EL (cell line): Measurements from ENCODE around the gene RNF19B.
A peak's percentile ranks its signal among the peaks of the same experiment; 100 is the strongest.
"Not testable (repeated sequence)": the region's sequence is repeated elsewhere in the genome, so short reads cannot be mapped to it uniquely, and the experiment has no call there.

Source experiments
- DNase-seq: peaks from one replicate; pipeline ENCODE4 v3.0.0-alpha.2; 2016

The RNF19B gene

DNA sequence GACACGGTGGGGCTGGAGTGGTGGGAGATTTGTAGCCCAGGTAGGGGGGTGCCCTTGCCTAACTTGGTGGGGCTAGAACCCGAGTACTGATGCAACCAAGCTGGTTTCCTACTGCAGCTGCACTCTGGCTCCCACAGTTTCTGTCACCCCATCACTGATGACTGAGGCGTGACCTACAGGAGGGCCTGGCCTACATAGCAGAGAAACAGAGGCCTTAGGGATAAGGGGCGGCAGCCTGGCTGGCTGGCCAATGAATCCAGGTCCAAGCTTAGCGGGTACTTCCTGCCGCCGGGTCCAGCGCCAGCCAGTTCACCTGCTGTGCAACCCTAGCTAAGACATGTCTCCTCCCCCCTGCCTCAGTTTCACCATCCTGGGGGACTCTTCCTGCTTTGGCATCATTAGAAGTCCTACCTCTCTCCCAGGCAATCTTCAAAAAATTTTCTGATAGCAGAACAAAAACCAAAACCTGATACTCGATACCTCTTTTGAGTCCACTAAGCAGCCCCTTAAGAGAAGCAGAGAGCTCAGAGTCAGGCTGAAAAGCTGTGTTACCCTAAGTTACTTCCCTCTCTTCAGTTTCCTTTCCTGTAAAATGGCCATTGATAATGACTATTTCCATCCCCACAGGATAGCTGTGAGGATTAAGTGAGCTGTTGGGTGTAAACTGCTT lies 27.3 kb upstream of the RNF19B start:
- no peak for DNase-seq

DNA sequence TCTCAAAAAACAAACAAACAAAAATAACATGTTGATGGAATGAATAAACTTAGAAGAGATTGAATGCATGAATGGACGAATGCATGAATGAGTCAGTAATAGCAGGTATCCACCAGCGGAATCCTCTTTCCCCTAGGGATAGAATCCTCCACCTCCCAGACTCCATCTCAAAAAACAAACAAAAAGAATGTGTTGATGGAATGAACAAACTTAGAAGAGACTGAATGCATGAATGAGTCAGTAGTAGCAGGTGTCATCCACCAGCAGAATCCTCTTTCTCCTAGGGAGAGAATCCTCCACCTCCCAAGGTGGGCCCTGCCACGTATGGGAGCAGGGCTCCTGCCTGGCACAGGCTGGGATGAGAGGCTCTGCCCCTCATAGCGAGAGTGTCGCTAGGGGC lies 26.8 kb upstream of the RNF19B start:
- no peak for DNase-seq

DNA sequence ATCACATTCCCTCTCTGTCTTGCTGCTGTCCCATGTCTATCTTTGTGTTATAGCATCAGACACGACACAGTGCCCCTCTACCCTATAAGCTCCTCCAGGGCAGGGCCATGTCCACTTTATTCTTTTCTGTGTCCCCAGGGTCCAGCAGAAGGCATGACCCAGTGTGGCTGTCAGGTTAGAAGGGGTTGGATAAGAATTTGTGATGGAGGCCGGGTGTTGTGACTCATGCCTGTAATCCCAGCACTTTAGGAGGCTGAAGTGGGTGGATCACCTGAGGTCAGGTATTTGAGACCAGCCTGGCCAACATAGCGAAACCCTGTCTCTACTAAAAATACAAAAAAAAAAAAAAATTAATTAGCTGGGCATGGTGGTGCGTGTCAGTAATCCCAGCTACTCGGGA lies 26.3 kb upstream of the RNF19B start:
- DNase-seq = no peak

DNA sequence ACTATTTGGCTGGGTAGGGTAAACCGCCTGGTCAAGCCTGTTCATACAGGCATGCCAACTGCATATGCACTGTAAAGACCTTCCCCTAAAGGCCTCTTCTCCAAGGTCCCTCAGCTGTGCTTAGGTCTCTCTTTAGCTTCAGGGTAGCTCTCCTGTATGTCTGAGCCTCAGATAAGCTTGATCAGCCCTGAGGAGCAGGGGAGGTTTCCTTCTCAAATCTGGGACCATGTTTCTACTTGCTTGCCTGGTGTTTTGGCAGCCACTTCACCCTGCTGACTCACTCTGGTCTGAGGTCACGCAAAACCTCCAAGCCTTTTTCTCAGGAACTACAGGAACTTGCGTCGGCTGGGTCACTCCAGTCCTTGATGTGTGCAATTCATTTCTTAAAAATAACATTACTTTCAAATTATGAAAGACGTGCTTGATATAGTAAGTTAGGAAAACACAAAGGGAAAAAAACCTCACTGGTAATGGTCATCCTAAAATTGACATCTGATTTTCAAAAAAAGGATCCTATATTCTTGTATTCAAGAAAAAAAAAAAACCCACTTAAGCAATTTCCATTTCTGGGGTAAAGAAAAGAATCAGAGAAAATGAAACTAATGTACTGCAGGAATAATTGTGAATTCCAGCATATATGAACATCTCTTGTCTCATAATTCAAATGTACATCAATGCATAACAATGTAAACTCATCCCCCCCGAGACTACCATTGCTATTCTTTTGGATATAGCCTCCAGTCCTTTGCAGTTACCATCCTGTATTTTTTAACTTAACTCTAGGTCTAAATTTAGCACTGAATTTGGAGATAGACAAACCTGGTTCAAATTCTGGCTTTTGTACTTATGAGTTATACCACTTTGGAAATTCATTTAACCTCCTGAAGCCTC lies 24.8 kb upstream of the RNF19B start:
- DNase-seq = peak; percentile 95

GRCh38 chr1:32988665-32989064 lies 24.1 kb upstream of the RNF19B start:
- DNase-seq = peak; percentile 73

- DNase-seq = no peak
Measured at GRCh38 chr1:32985226-32985625, 20.6 kb upstream of the RNF19B start.

DNA sequence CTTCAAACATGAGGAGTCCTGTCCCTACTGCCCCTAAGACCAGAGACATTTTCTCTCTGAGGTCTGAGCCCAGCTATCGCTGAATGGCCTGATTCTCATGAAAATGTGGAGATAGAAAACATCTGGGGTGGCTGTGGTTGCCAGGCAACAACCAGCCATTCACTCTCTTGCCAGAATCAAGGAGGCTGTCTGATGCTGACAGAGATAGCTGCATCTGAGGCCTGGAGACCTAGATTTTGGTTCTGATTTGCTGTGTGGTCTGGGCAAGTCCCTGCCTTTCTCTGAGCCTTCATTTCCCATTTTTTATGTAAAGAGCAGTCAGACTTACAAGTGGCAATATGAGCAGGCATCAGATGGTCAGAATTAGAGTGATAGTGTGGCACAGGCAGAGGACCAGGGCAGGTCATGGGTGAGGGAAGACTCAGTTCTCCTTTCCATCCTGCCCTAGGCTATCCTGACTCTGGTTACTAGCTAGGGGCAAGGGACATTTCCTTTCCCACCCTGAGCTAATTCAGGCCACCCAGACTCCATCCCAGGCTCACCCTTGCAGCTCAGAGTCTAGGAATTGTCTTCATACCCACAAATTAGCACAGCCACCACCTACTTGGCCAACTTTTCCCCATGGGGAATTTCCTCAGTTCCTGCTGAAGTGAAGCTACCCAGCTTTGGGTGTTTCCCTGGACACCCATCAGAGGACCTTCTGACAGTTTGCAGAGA lies 20.0 kb upstream of the RNF19B start:
- DNase-seq = no peak

DNA sequence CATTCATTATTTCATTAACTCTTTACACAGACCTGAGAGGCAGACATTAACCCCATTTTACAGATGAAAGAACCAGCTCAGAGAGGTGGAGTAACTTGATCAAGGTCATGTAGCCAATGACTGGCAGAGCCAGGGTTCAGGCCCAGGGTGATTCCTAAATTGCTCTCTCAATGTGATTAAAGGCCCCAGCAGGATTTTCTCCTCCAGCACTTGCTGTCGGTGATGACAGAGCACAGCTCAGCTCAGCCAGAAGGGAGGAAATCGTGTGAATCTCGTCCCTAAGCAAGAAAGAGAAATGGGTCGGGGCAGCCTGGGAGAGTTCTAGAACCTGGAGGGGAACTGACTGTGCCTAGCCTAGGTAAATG lies 19.5 kb upstream of the RNF19B start:
- no peak for DNase-seq

DNA sequence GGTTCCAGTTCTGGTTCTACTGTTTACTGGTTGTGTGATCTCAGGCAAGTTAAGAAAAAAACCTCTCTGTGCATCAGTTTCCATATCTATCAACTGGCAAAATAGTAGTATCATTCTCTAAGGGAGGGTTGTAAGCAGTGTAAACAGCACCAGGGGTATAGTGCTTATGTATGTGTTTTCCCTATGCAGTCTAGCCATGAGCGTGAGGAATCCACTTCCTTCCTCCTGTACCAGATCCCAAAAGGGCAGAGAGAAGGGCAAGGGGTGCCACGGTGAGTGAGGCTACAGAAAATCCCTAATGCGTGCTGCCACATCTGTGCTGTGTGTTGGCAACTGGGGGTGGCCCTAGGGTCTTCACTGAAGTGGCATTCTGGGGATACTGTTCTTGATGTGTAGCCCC lies 18.4 kb upstream of the RNF19B start:
- no peak for DNase-seq

DNA sequence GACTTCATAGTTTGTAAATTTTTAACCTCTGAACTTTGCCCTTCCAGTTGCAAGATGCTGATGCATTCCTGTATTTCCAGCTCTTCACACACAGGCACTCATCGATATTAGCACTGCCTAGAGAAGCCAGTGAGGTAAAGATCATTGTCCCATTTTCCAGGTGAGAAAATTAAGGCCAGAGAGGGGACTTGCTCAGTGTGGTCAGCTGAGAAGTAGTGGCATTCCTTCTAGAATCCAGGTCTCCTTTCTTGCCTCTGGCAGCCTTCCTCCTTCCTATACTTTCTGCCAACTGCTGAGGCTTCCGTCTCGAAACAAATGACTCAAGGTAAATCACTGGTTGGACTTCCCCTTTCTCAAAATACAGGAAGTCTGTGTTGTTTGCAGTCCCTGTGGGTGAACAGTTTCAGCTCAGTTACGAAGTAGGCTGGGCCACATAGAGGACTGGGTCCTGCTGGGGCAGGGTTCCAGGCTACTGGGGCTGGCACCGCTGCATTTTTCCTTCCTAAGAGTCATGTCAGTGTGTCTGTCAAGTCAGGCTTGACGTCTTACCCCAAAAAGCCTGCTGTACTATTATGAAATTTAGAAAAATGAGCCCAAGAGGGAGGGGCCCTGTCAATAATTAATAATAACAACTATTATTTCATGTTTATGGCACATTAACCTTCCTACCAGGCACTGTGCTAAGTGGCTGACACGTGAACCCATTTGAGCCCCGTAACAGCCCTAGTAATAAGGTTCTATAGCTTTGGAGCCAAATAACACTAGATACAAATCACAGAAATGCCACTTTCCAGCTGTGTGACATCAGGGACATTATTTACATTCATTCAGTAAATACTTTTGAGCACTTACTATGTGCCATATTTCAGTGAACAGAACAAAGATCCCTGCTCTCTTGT lies 16.6 kb upstream of the RNF19B start:
- DNase-seq = peak; percentile 89

DNA sequence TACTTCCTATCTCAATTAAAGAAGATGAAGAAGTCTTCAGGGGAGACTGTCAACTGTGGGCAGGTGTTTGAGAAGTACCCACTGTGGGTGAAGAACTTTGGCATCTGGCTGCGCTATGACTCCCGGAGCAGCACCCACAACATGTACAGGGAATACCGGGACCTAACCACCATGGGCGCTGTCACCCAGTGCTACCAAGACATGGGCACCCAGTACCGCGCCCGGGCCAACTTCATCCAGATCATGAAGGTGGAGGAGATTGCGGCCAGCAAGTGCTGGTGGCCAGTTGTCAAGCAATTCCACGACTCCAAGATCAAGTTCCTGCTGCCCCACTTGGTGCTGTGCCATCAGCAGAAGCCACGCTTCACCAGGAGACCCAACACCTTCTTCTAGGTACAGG lies 15.5 kb upstream of the RNF19B start:
- DNase-seq = no peak

- no peak for DNase-seq
Measured at GRCh38 chr1:32978854-32979253, 14.2 kb upstream of the RNF19B start.

DNA sequence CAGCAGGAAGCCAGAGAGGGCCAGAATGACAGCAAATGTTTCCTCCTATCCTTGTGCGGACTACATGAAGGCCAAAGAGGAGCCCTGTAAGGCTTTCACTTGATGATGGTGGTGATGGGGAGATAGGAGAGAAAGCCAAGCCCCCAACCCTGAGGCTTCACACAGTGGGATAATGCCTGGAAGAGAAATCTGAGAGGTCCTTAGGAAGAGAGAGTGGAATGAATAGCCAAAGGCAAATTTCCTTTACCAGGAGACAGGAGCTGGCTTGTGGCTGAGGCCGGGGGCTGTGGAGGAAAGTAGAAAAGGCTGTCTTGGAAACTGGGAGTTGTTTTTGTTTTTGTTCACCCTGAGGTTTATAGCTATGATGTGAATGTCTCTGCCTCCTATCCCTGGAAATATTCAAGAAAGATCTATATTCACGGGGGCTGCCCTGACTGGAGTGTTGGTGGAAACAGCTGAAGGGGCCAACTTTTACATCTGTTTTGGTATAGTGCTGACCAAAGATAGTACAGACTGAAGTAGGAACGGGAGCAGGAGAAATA lies 13.0 kb upstream of the RNF19B start:
- DNase-seq = no peak

DNA sequence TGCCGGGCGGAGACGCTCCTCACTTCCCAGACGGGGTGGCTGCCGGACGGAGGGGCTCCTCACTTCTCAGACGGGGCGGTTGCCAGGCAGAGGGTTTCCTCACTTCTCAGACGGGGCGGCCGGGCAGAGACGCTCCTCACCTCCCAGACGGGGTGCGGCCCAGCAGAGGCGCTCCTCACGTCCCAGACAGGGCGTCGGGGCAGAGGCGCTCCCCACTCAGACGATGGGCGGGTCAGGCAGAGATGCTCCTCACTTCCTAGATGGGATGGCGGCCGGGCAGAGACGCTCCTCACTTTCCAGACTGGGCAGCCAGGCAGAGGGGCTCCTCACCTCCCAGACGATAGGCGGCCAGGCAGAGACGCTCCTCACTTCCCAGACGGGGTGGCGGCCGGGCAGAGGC lies 10.4 kb upstream of the RNF19B start:
- not testable (repeated sequence) for DNase-seq

- DNase-seq = not testable (repeated sequence)
Measured at GRCh38 chr1:32973458-32973857, 8.8 kb upstream of the RNF19B start.

- peak; percentile 52 for DNase-seq
Measured at GRCh38 chr1:32972814-32973428, 8.3 kb upstream of the RNF19B start.

- DNase-seq = no peak
Measured at GRCh38 chr1:32971576-32971975, 7.0 kb upstream of the RNF19B start.

DNA sequence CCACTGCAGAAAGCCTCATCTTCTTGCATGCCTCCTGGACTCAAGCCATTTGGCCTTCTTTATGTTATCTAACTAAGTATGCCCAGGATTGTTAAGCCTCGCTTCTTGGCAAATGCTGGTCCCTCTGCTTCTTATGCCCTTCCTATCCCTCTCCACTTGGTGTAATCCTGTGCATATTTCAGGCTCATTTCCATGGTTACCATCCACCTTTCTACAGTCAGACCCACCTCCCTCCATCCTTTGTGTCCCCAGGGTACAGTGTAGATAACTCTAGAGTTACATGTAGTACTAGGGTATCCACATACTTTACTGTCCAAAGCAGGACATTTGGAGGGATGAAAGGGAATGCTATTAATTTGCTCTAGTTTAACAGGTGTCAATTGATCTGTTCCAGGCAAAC lies 6.5 kb upstream of the RNF19B start:
- DNase-seq = no peak

DNA sequence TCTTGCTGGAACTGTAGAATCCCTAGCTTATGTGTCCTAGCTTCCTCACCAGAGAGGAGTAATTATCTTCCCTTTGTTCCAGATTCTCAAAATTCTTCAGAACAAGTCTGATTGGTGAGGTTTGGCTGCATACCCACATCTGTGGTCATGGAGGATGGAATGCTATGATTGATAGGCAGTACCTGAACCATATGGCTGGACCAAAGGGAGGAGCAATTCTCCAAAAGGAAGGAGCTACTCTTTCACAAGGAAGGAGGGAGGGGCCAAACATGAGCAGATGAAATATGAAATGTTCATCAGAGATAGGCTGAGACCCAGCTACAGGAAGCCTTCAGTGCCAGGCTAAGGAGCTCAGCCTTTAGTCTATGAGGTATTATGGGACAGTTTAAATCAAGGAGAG lies 5.0 kb upstream of the RNF19B start:
- no peak for DNase-seq

- DNase-seq = peak; percentile 45
Measured at GRCh38 chr1:32967888-32968568, 3.4 kb upstream of the RNF19B start.

GRCh38 chr1:32966900-32967299 lies 2.3 kb upstream of the RNF19B start:
- DNase-seq = no peak
